HG03095 (cell line): ENCODE data around the gene TRMT44.

Source experiments
- ATAC-seq: cut with Tn5 transposase; IDR thresholded peaks from one replicate; pipeline ENCODE4 v1.9.1; 2021; ENCODE audit warnings: moderate library complexity; ENCODE audit not compliant: unreplicated experiment

The TRMT44 gene, protein sequence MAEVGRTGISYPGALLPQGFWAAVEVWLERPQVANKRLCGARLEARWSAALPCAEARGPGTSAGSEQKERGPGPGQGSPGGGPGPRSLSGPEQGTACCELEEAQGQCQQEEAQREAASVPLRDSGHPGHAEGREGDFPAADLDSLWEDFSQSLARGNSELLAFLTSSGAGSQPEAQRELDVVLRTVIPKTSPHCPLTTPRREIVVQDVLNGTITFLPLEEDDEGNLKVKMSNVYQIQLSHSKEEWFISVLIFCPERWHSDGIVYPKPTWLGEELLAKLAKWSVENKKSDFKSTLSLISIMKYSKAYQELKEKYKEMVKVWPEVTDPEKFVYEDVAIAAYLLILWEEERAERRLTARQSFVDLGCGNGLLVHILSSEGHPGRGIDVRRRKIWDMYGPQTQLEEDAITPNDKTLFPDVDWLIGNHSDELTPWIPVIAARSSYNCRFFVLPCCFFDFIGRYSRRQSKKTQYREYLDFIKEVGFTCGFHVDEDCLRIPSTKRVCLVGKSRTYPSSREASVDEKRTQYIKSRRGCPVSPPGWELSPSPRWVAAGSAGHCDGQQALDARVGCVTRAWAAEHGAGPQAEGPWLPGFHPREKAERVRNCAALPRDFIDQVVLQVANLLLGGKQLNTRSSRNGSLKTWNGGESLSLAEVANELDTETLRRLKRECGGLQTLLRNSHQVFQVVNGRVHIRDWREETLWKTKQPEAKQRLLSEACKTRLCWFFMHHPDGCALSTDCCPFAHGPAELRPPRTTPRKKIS

DNA sequence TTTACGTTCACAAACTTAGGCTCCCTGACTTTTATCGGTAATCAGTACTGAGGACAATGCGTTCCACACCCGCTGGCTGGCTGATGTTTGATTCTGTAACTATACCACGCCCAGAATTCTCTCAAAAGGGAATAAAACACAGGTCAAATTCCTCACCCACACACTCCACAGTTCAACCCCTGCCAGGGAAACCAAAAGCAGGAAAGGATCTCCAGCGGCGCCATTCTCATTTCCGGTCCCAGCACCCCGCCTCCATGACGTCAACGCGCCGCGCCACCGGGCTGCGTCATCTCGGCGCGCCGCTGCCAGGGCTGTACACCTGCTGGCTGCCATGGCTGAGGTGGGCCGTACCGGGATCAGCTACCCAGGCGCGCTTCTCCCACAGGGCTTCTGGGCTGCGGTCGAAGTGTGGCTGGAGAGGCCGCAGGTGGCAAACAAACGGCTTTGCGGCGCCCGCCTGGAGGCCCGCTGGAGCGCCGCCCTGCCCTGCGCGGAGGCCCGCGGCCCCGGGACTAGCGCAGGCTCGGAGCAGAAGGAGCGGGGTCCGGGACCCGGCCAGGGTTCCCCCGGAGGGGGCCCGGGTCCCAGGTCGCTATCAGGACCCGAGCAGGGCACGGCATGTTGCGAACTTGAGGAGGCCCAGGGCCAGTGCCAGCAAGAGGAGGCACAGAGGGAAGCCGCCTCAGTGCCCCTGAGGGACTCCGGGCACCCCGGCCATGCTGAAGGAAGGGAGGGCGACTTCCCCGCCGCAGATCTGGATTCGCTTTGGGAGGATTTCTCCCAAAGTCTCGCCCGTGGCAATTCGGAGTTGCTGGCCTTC, at the start of gene TRMT44, which contains the start of gene ACOX3:
Gene TRMT44 (plus strand): TSS at position 286 of the 820 bp plus-strand sequence. CDS start 46 bp downstream, at position 332.
Gene ACOX3 (minus strand): TSS at position 232 of the 820 bp plus-strand sequence. CDS start 24,202 bp downstream, outside the sequence.
- ATAC-seq: peak; percentile 81

DNA sequence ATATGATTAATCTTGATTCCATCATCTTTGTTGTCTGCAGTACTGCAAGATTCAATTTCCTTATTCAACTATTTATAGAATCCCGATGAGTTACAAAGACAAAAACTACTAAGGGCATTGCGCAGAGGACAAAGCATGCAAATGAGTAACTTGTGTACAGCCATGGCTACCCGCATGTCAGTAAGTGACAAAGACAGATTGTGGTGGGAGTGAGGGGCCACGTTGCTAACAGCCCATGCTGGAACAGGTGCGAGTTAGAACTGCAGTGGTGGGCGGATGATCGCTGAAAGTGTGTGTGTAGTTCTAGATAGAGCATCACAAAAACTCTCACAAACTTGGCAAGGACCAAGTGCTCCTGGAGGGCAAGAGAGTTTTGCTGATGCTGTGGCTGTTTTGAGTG, 49.5 kb upstream of the TRMT44 start:
- no peak for ATAC-seq

DNA sequence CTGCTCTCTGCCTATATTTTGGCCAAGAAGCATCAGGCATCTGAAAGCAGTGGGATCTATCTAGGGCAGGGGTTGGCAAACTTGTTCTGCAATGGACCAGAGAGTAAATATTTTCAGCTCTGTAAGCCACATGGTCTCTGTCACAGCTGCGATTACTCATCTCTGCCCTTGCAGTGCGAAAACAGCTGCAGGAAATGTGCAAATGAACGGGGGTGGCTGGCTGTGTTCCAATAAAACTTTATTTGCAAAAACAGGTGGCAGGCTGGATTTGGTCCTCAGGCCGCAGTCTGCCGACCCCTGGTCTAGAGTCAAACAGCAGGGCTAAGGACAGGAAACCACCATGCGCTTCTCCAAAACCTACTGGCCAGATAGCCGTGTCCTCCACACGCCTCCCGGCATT, 48.6 kb upstream of the TRMT44 start:
- ATAC-seq: peak; percentile 69

DNA sequence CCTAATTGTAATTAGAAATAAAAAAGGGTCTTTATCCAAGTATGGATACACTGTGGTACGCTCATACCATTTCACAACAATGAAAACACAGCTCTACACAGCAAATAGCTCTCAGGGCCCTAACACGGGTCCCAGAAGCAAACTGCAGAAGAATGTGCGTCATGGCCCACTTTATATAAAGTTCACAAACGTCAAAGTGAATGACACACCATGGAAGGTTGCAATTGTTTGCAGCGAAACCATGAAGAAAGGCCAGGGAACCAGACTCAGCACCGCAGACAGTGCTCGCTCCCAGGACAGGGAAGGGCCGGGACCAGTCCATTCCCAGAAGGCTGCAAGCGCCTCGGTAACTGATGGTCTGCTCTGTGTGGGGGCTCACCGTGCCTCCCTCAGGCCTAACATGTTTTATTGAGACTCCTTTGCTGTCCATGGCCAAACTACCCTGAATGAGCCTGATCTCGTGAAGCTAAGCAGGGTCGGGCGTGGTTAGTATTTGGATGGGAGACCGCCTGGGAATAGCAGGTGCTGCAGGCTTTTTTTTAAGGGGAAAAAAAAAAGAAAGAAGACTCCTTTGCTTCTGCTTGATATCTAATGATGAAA, 47.9 kb upstream of the TRMT44 start:
- ATAC-seq: no peak

DNA sequence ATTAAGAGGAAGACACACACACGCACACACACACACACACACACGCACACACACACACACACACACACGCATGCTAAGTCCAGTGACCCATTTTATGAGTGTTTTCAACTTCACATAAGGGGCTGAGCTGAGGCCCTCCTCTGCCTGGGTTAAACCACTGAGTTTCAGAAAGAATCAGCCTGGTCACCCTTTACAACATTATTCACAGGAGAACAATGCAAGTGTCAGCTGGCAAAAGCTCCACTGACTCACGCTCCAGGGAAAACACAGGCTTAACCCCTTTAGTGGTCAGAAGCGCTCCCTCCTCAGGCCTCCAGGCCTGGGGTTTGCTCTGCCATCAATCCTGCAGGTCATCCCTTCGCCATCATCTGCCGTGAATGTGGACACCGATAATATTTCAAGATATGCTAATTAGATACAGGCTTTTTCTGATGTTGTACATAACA, 47.0 kb upstream of the TRMT44 start:
- ATAC-seq: no peak

DNA sequence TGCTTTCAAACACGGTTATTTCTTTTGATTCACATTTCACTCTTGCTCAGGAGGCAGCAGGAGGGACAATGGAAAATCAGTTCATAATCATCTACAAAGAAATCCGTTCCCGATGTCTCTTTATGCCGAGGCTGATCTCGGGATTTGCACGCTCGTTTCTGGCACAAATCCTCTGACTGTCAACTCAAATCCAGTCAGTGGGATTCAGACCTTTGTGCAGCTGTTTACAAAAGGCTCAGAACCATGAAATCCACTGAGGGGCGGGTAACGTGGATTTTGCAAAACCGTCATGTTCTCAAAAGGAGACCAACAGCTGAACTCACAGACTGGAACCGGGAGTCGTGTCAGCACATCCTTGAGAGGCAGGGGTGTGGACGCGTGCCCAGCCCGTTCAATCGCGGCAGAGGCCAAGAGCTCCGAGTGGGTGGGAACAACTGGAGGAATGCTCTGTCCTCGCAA, 46.5 kb upstream of the TRMT44 start:
- no peak for ATAC-seq

DNA sequence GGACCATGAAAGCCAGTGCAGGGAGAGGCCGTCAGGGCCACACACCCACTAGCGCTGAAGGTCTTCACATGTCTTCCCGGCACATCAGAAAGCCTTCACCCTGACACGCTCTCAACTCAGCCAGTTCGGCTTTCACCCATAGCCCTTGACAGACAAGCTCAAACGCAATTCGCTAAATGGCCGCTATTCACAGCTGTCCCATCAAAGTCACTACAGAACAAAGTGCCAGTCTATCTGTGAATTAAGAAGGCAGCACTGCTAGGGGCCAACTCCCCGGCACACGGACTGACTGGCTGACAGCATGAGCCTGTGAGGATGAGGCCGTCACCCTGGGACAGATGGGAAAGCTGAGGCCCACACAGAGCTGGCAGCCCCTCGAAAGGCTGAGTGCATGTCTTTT, 45.8 kb upstream of the TRMT44 start:
- no peak for ATAC-seq

DNA sequence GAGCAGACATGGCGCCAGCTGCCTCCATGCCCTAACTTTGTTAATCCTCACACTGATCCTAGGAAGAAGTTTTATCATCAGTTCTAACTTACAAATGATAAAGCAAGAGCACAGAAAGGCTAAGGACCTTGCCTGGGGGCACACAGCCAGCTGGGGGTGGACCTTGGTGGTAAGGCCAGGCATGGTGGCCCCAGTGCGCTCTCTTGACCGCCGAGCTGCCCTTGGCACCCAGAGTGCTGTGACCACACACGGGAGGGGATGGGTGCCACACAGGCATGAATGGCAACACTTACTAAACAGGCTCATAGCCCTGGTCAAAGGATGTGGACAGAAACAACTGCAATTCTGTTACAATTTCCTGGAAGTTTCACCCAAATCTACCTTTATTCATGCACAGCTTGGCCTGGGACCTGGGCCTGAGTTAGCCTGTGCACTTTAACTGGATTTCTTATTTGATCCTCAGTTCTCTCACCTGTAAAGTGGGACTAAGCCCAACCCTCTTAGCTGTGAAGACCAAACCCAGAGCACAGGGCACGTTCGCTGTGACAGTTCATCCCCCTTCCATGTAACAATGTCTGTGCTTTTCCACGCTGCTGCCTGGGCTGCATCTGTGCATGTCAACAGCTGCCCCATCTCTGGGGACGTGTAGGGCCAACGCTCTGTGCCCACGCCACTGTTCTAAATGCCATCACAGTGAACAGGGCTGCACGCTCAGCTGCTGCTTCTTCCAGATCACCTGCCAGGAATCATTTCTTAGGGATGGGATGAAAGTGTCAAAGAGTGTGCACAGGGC, 44.9 kb upstream of the TRMT44 start:
- ATAC-seq: no peak

DNA sequence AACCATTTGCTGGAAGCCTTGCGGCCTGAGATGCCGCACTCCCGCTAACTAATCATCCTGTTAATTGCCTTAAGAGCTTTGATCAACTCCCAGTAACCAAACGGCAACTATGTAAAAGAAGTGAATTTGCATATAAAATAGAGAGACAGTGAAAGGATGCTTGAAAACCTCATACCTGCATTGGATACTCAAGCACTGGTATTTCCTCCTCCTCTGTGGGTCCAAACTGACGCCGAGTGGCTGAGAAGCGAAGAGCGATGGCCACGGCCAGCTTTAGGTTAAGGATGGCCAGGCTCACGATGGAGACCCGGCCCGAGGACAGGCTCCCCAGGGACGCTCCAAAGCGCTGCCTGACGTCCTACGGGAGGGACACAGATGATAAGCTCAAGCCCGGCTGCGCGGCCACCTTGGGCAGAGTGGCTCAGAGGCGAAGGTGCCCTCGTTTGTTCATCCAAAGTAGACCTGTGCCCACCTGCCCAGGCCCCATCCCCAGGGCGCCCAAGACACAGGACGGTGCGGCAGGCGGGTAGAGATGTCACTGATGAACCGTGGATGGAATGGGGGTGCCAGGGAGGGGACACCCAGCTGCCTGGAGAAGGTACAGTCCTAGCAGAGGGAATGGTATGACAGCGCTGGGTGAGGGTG, 43.7 kb upstream of the TRMT44 start:
- no peak for ATAC-seq

DNA sequence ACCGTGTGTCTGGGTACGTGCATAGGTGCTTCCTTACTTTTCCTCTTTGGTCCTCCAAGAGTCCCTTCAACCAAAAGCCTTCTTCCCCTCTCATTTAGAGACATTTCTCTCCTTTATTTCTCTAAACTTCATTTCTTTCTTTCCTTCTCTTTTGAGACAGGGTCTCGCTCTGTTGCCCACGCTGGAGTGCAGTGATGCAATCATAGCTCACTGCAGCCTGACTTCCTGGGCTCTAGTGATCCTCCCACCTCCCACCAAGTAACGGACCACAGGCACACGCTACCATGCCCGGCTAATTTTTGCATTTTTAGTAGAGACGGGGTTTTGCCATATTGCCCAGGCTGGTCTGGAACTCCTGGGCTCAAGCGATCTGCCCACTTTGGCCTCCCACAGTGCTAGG, 42.2 kb upstream of the TRMT44 start:
- no peak for ATAC-seq

DNA sequence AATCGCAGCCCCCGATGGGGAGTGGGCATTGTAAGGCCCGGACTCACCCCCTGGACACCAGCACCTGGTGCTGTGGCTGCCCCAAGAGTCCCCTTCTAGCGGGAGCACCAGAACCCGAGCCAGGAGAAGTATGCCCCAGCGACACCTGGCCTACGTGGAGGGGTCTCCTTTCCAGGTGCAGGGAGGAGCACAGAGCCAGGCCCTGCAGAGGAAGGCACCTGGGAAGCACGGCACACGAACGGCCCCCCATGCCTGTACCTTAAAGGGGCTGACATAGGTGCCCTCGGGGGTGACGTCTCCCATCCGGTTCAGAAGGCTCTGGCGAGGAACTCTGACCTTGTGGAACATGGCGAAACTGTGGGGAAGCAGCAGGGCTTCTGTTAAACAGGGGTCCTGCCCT, 41.3 kb upstream of the TRMT44 start:
- no peak for ATAC-seq

DNA sequence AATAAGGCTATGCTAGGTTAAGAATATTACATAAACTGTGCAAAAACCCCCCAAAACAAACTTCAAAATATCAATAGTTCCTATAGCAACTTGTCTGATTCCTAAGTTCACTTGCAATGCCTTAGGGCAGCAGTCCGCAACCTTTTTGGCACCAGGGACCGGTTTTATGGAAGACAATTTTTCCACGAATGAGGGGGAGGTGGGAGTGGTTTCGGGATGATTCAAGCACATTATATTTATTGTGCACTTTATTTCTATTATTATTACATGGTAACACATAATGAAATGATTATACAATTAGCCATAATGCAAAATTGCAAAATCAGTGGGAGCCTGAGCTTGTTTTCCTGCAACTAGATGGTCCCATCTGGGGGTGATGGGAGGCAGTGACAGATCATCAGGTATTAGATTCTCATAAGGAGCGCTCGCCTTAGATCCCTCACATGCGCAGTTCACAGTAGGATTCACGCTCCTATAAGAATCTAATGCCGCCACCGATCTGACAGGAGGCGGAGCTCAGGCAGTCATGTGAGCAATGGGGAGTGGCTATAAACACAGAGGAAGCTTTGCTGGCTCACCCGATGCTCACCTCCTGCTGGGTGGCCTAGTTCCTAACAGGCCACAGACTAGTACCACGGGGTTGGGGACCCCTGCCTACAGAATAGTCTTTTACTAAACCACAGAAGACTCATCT, 39.8 kb upstream of the TRMT44 start:
- no peak for ATAC-seq

DNA sequence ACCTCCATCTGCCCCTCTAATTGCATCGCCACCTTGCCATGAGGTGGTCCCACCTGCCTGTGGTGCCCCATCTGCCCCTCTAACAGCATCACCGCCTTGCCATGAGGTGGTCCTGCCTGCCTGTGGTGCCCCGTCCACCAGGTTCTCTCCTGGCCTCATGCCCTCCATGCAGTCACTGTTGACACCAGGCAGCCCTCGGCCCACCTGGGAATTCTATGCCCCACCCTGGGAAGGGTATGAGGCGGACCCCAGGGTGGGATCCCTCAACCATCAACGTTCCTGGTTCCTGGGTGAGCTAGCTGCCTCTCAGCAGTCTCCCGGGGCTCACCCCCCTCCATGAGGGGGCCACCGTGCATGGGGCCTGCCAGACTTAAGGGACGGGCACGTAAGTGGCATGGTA, 38.9 kb upstream of the TRMT44 start:
- no peak for ATAC-seq

DNA sequence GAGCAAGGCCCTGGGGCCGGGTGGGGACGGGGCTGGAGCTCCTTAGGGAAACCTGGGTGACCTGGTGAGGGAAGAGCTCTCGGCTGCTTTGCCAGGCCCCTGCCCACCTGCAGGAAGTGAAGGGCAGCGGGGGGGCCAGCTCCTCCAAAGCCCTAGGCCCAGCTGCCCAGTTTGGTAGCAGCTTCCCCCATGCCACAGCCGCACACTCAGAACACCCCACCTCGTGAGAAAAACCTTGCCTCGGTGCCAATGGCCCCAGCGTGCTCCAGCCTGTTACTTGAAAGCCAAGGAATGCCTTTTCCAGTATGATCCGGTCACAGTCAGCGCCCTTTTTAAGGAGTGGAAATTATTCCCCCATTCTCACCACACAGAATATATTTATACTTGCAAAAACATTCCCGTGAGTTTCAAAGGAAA, 38.4 kb upstream of the TRMT44 start:
- ATAC-seq: no peak

DNA sequence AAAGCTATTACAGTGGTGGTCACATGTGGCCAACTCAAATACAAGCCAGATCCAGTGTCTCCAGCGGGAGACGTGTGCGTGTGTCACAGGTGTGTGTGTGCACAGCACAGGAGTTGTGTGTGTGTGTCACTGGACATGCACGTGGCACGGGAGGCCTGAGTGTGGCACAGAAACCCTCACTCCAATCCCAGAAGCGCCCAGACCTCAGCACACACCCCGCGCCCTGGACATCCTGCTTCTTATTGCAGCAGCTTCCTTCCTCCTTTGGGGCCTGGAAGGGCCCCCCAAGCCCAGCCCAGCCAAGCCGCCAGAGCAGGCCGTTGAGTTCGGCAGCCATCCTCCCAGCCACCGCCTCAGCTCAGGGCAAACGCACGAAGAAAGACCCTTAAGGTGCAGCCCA, 37.9 kb upstream of the TRMT44 start:
- no peak for ATAC-seq

DNA sequence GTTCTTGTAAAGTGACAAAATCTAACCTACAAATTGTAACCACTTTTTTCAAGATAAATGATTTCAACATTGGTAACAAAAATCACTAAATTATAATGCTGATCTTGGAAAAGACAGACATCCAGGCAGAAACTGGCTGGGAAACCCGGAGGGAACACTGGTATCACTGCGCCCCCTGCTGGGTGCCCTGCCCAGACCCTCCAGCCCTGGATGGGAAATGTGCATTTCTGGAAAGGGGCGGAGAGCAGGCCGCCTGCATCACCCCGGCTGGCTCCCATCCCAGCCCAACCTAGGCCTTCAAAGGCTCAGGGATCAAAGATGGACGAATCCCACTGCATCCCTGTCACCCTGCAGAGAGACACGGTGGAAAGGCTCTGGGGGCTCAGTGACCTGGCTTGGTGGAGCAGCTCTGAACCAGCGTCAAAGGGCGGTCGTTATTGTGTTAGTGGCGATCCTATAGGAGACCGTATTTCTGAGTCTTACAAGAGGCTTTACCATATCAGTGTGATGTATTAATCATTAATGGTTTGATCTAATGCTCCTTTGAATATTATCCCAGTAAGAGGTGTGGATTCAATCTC, 37.3 kb upstream of the TRMT44 start:
- ATAC-seq: no peak

DNA sequence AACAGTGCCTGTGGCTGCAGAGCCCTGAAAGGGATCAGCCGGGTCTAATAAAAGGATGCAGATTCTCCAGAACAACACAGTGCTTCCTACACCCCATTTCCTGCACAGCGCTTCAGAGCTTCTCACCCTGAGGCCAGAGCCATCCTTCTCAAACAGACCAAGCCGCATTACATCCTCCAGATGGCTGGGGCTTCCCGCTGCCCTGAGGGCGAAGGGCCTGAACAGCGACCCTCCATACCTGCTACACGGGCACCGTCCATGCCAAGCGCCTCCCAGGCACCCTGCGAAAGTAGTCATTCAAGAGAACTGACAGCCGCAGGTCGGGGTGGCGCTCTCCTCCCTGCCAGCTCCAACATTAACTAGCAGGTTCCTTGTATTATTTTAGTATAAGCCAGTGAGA, 36.6 kb upstream of the TRMT44 start:
- no peak for ATAC-seq

DNA sequence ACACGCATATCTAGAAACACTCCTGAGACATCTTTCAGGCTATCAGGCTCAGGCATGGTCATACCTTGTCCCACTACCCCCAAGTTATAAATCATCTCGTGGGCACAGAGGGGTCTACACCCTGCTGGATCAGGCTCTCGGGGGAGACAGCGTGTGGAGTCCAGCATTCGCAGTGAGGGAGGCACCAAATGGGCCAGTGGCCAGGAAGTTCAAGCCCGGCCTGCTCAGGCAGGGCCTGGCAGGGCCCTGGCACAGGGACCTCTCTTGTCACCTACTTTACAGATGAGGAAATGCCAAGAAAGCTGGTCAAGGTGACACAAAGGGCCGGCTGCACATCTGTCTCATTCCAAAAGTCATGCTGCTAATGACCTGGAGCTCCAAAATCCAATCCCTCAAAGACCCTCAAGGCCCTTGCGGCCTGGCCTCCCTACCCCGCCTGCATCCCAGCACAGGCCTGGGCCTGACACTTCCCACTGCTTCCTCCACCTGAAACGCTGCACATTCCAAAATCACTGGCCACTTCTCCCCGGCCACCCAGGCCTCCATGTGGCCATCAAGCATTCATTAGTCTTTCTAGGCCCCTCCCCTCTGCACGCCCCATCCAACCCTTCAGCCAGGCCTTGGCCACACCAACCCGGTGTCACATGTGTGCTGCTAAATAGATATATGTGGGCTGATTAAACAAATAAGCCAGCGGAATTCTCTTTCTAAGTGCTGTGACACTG, 35.6 kb upstream of the TRMT44 start:
- ATAC-seq: no peak
